Measurements from ENCODE around the gene FOXS1. TPM values are rescaled to one million over a fixed set of nuclear protein-coding genes. Genes with fewer than 3 reads are reported as not detected.
A peak's percentile ranks its signal among the peaks of the same experiment; 100 is the strongest.

Gene FOXS1
- total and polyA plus RNA-seq, 3 experiments from 2014 or later = not detected

- H3K4me3 Mint-ChIP-seq = no peak overlapping the region
- no peaks in the 10 kb centered on the region for H3K27me3 ChIP-seq (ENCODE audit: insufficient read depth, low read length, poor library complexity, severe bottlenecking)
- peaks cover 0 to 4% of the 10 kb centered on the region in 2 donors for H3K27me3 Mint-ChIP-seq
- ChIA-PET CTCF (interaction anchor here (0.5 to 0.7 kb wide), 2 partner anchors 16 to 194 kb away, joined by 3 to 4 read pairs; no protein-coding TSS in a partner anchor), POLR2A (no interaction called here)
- H3K36me3 Mint-ChIP-seq = no peaks in the 10 kb centered on the region
- H3K27ac Mint-ChIP-seq = no peak overlapping the region
- H3K27ac ChIP-seq (ENCODE audit: low read depth, low read length) = no peak overlapping the region
- no peaks in the 10 kb centered on the region for H3K9me3 ChIP-seq (ENCODE audit: low read length)
- DNase-seq = no peak
- peaks cover 10 to 15% (median 13%) of the 10 kb centered on the region in 3 donors for H3K4me1 Mint-ChIP-seq
- no peaks in the 10 kb centered on the region for H3K9me3 Mint-ChIP-seq
- peaks cover 13% of the 10 kb centered on the region for H3K4me1 ChIP-seq (ENCODE audit: insufficient read depth, low read length)
- H3K36me3 ChIP-seq (ENCODE audit: insufficient read depth, low read length) = no peaks in the 10 kb centered on the region
- no peak overlapping the region for H3K4me3 ChIP-seq (ENCODE audit: low read length)
Measured at GRCh38 chr20:31806564-31807355, 38.6 kb downstream of the FOXS1 start.

GRCh38 chr20:31803552-31804291 lies 41.7 kb downstream of the FOXS1 start:
- Mint-ChIP-seq H3K4me3 (peak overlapping the region in 1 of 7 donors; percentile 14), H3K36me3 (peaks cover 0 to 1% (median 0%) of the 10 kb centered on the region in 3 donors), H3K4me1 (peaks cover 10 to 15% (median 13%) of the 10 kb centered on the region in 3 donors), H3K27me3 (peaks cover 0 to under 1% of the 10 kb centered on the region in 2 donors), H3K9me3 (no peaks in the 10 kb centered on the region), H3K27ac (peak overlapping the region in 3 of 8 donors; percentile 7 to 58 (median 49))
- H3K27me3 ChIP-seq (ENCODE audit: insufficient read depth, low read length, poor library complexity, severe bottlenecking) = no peaks in the 10 kb centered on the region
- DNase-seq = no peak
- no peak overlapping the region for H3K27ac ChIP-seq (ENCODE audit: low read depth, low read length)
- ChIA-PET POLR2A (no interaction called here), CTCF (no interaction called here)
- H3K4me1 ChIP-seq (ENCODE audit: insufficient read depth, low read length) = peaks cover 13% of the 10 kb centered on the region
- H3K9me3 ChIP-seq (ENCODE audit: low read length) = no peaks in the 10 kb centered on the region
- no peaks in the 10 kb centered on the region for H3K36me3 ChIP-seq (ENCODE audit: insufficient read depth, low read length)
- H3K4me3 ChIP-seq (ENCODE audit: low read length) = no peak overlapping the region

- H3K36me3 ChIP-seq (ENCODE audit: insufficient read depth, low read length) = no peaks in the 10 kb centered on the region
- no peak overlapping the region for H3K4me3 Mint-ChIP-seq
- peaks cover 0 to 1% (median 0%) of the 10 kb centered on the region in 3 donors for H3K36me3 Mint-ChIP-seq
- DNase-seq = no peak
- POLR2A ChIA-PET = no interaction called here
- H3K9me3 ChIP-seq (ENCODE audit: low read length) = no peaks in the 10 kb centered on the region
- H3K4me1 Mint-ChIP-seq = peaks cover 10 to 15% (median 13%) of the 10 kb centered on the region in 3 donors
- H3K4me1 ChIP-seq (ENCODE audit: insufficient read depth, low read length) = peaks cover 13% of the 10 kb centered on the region
- no peaks in the 10 kb centered on the region for H3K27me3 Mint-ChIP-seq
- H3K27ac ChIP-seq (ENCODE audit: low read depth, low read length) = no peak overlapping the region
- H3K27ac Mint-ChIP-seq = peak overlapping the region in 2 of 8 donors; percentile 19 to 24
- H3K4me3 ChIP-seq (ENCODE audit: low read length) = no peak overlapping the region
- H3K27me3 ChIP-seq (ENCODE audit: insufficient read depth, low read length, poor library complexity, severe bottlenecking) = no peaks in the 10 kb centered on the region
- H3K9me3 Mint-ChIP-seq = no peaks in the 10 kb centered on the region
- CTCF ChIA-PET = no interaction called here
Measured at GRCh38 chr20:31801508-31801907, 43.9 kb downstream of the FOXS1 start.

- Mint-ChIP-seq H3K36me3 (peaks cover 0 to 1% (median 0%) of the 10 kb centered on the region in 3 donors), H3K9me3 (no peaks in the 10 kb centered on the region), H3K27ac (no peak overlapping the region), H3K4me3 (no peak overlapping the region), H3K27me3 (no peaks in the 10 kb centered on the region), H3K4me1 (no peaks in the 10 kb centered on the region)
- Histone ChIP-seq H3K4me3 (ENCODE audit: low read length) (no peak overlapping the region), H3K27me3 (ENCODE audit: insufficient read depth, low read length, poor library complexity, severe bottlenecking) (no peaks in the 10 kb centered on the region), H3K27ac (ENCODE audit: low read depth, low read length) (no peak overlapping the region), H3K4me1 (ENCODE audit: insufficient read depth, low read length) (no peaks in the 10 kb centered on the region), H3K36me3 (ENCODE audit: insufficient read depth, low read length) (no peaks in the 10 kb centered on the region), H3K9me3 (ENCODE audit: low read length) (no peaks in the 10 kb centered on the region)
- ChIA-PET POLR2A (no interaction called here), CTCF (no interaction called here)
- DNase-seq = no peak
Measured at GRCh38 chr20:31797364-31797763, 48.0 kb downstream of the FOXS1 start.

Other genes with a start within 250 kb of the FOXS1 start
- gene ID1, start 240.3 kb downstream of the FOXS1 start, total RNA-seq = under 1 TPM; 0.55 to 0.72 TPM
- 2.2 TPM for gene ID1, start 240.3 kb downstream of the FOXS1 start, polyA plus RNA-seq
- gene COX4I2, start 207.7 kb downstream of the FOXS1 start, total RNA-seq = not detected
- not detected for gene COX4I2, start 207.7 kb downstream of the FOXS1 start, polyA plus RNA-seq
- gene BCL2L1, start 122.7 kb downstream of the FOXS1 start, total RNA-seq = 100 to 1,000 TPM; 328 TPM
- gene BCL2L1, start 122.7 kb downstream of the FOXS1 start, polyA plus RNA-seq = 32.1 TPM
- gene TPX2, start 106.3 kb downstream of the FOXS1 start, total RNA-seq = 10 to 100 TPM; 60.3 to 62.7 TPM
- 1.1 TPM for gene TPX2, start 106.3 kb downstream of the FOXS1 start, polyA plus RNA-seq
- gene MYLK2, start 26.2 kb downstream of the FOXS1 start, total RNA-seq = under 1 TPM; 0.13 to 0.24 TPM
- not detected for gene MYLK2, start 26.2 kb downstream of the FOXS1 start, polyA plus RNA-seq
- not detected for gene DUSP15, start 24.9 kb upstream of the FOXS1 start, total RNA-seq
- gene DUSP15, start 24.9 kb upstream of the FOXS1 start, polyA plus RNA-seq = not detected
- gene TTLL9, start 25.0 kb upstream of the FOXS1 start, total RNA-seq = not detected
- not detected for gene TTLL9, start 25.0 kb upstream of the FOXS1 start, polyA plus RNA-seq
- 10 to 100 TPM; 23.9 TPM for gene PDRG1, start 106.4 kb upstream of the FOXS1 start, total RNA-seq
- 22.4 TPM for gene PDRG1, start 106.4 kb upstream of the FOXS1 start, polyA plus RNA-seq
- gene XKR7, start 122.5 kb upstream of the FOXS1 start, total RNA-seq = not detected
- 0.02 TPM for gene XKR7, start 122.5 kb upstream of the FOXS1 start, polyA plus RNA-seq
- not detected for gene CCM2L, start 164.8 kb upstream of the FOXS1 start, total RNA-seq
- not detected for gene CCM2L, start 164.8 kb upstream of the FOXS1 start, polyA plus RNA-seq
- under 1 TPM; 0.28 to 0.53 TPM for gene HCK, start 206.6 kb upstream of the FOXS1 start, total RNA-seq
- gene HCK, start 206.6 kb upstream of the FOXS1 start, polyA plus RNA-seq = not detected